ENCODE measurements around the gene GRID1. TPM values are rescaled to one million over a fixed set of nuclear protein-coding genes. Genes with fewer than 3 reads are reported as not detected.

The GRID1 gene
- total and polyA plus RNA-seq, 9 of the 15 experiments (the other 6 are each of a cell fraction or from before 2014, with no cell fraction given), result 0.01 to 7.2 (median 1.2) TPM

- Histone ChIP-seq H3K9me1 (ENCODE audit: control insufficient read depth, insufficient read depth, low read length) (no peaks in the 10 kb centered on the region), H3K79me2 (ENCODE audit: control insufficient read depth, insufficient read depth, low read length) (no peaks in the 10 kb centered on the region), H3K4me2 (ENCODE audit: insufficient read depth, low read length) (no peak overlapping the region), H3K4me1 (replicated peaks in 1 of 2; ENCODE audit: control insufficient read depth in 2 of 2, insufficient read depth in 2 of 2, low read length in 2 of 2) (no peaks in the 10 kb centered on the region), H2AFZ (ENCODE audit: low read depth, low read length) (no peak overlapping the region), H3K4me3 (no peak overlapping the region), H4K20me1 (replicated peaks; ENCODE audit: control insufficient read depth, insufficient read depth, low read length) (no peaks in the 10 kb centered on the region), H3K36me3 (ENCODE audit: control insufficient read depth, insufficient read depth, low read length) (no peaks in the 10 kb centered on the region), H3K27ac (ENCODE audit: extremely low read depth, low read depth, low read length) (no peak overlapping the region), H3K27me3 (ENCODE audit: control insufficient read depth in 2 of 2, insufficient read depth in 2 of 2, low read length in 2 of 2) (no peaks in the 10 kb centered on the region), H3K9me3 (replicated peaks; ENCODE audit: control insufficient read depth, insufficient read depth, low read depth, low read length) (no peaks in the 10 kb centered on the region), H3K9ac (ENCODE audit: insufficient read depth in 1 of 2, low read depth in 2 of 2, low read length in 2 of 2) (no peak overlapping the region)
- TF ChIP-seq GTF3C2 (IDR thresholded peaks at IDR 0.05; ENCODE audit: borderline replicate concordance, extremely low read depth, insufficient read length), result no peak
- TF ChIP-seq CBFA2T3 (IDR thresholded peaks at IDR 0.05), result no peak
- no peak for TF ChIP-seq SREBF2 (CRISPR knock-in tag; IDR thresholded peaks at IDR 0.05)
- no peak for TF ChIP-seq MXD1 (CRISPR knock-in tag; IDR thresholded peaks at IDR 0.05; ENCODE audit: borderline replicate concordance, poor library complexity, severe bottlenecking)
- no peak for TF ChIP-seq XRCC5 (IDR thresholded peaks at IDR 0.05; ENCODE audit: low read depth, low read length)
- no peak for TF ChIP-seq ZNF12 (CRISPR knock-in tag; IDR thresholded peaks at IDR 0.05)
- no peak for TF ChIP-seq RBBP5 (IDR thresholded peaks at IDR 0.05; ENCODE audit: borderline replicate concordance, insufficient read depth, low read length, poor library complexity, severe bottlenecking)
- TF ChIP-seq E2F3 (CRISPR knock-in tag; IDR thresholded peaks at IDR 0.05), result no peak
- intact Hi-C loops (cut with micrococcal nuclease), result no loop called here
- no peak for DNase-seq (ENCODE audit: extremely low read depth in 1 of 4, low spot score in 3 of 4)
- ATAC-seq, result no peak
- ChIA-PET POLR2A (no interaction called here), CTCF (ENCODE audit: low intra/inter-chr PET ratio) (no interaction called here)
- no TSS peak for BruUV-seq (replicated peaks)
- in situ Hi-C loops (cut with MboI), result no loop called here
- FAIRE-seq, result no peak
Measured at GRCh38 chr10:85891472-85891871, 475.1 kb downstream of the GRID1 start.
